ENCODE measurements around the gene POLL. TPM values are rescaled to one million over a fixed set of nuclear protein-coding genes. Genes with fewer than 3 reads are reported as not detected.

POLL gene
- total and polyA plus RNA-seq, 2 experiments from 2014 or later: 17.3 to 24.3 TPM

GRCh38 chr10:101566333-101567164 lies 21.5 kb downstream of the POLL start:
- H4K20me1 ChIP-seq (replicated peaks; ENCODE audit: insufficient read depth): no peaks in the 10 kb centered on the region
- peaks cover 21% of the 10 kb centered on the region for H3K4me1 Mint-ChIP-seq
- H3F3A ChIP-seq (replicated peaks; ENCODE audit: low read depth): peaks cover 6% of the 10 kb centered on the region; the same call in 1 of the 2 replicates
- peak overlapping the region; percentile 49 for H3K4me3 ChIP-seq
- peaks cover 44% of the 10 kb centered on the region for H3K27me3 Mint-ChIP-seq (ENCODE audit: insufficient read depth, low read depth, poor library complexity)
- no peak overlapping the region for H3K27ac Mint-ChIP-seq
- H3K4me3 Mint-ChIP-seq: peak overlapping the region; percentile 39; the same call in 2 of the 3 replicates
- H3K4me1 ChIP-seq (ENCODE audit: insufficient read depth): peaks cover 11% of the 10 kb centered on the region; the same call in 1 of the 2 replicates
- H3K4me2 ChIP-seq: peak overlapping the region; percentile 77
- peaks cover 57% of the 10 kb centered on the region for H3K27me3 ChIP-seq (ENCODE audit: insufficient read depth)
- no peak overlapping the region for H3K27ac ChIP-seq (ENCODE audit: low read depth)
- peak; percentile 77 for DNase-seq (ENCODE audit: low spot score)
- H3K9me3 Mint-ChIP-seq: no peaks in the 10 kb centered on the region
- no peaks in the 10 kb centered on the region; the same call in 2 of the 3 replicates for H3K36me3 Mint-ChIP-seq (ENCODE audit: low read depth)
- ATAC-seq: peak; percentile 22
- H3K36me3 ChIP-seq (ENCODE audit: insufficient read depth): no peaks in the 10 kb centered on the region; the same call in 1 of the 2 replicates
- TF ChIP-seq ZNF114 (CRISPR knock-in tag; IDR thresholded peaks at IDR 0.05): no peak
- no peak for TF ChIP-seq ZNF462 (CRISPR knock-in tag; IDR thresholded peaks at IDR 0.05)
- TF ChIP-seq ZNF331 (CRISPR knock-in tag; IDR thresholded peaks at IDR 0.05; ENCODE audit: low read depth): no peak
- no peak for TF ChIP-seq STAT1 (IDR thresholded peaks at IDR 0.05; ENCODE audit: unreplicated experiment)
- 0 out of 4 replicates have a peak, but pooled peaks of 1 of the 2 experiments have one; percentile 7 for TF ChIP-seq CTCF (conservative IDR thresholded peaks at IDR 0.05; ENCODE audit: low read depth in 2 of 2)
- TF ChIP-seq ETS1 (IDR thresholded peaks at IDR 0.05): no peak
- no peaks in the 10 kb centered on the region for H3K9me2 ChIP-seq (ENCODE audit: insufficient read depth)
- H2AFZ ChIP-seq: peak overlapping the region; percentile 74
- H3K79me2 ChIP-seq (replicated peaks; ENCODE audit: insufficient read depth): no peaks in the 10 kb centered on the region

Data from GM23338 (cell line).